HG02840 (cell line): ENCODE results near the gene ZNF532.

Experiments
- ATAC-seq: cut with Tn5 transposase; IDR thresholded peaks from one replicate; pipeline ENCODE4 v1.9.1; 2021; ENCODE audit warnings: mild to moderate bottlenecking, moderate library complexity, moderate number of reproducible peaks; ENCODE audit not compliant: unreplicated experiment, low FRiP score

Gene ZNF532

GRCh38 chr18:58934356-58934755 is 69.7 kb downstream of the ZNF532 start:
- ATAC-seq: no peak

- ATAC-seq: no peak
These were observed 70.4 kb downstream of the ZNF532 start for GRCh38 chr18:58934933-58935577.

GRCh38 chr18:58937071-58937886 is 72.6 kb downstream of the ZNF532 start:
- ATAC-seq: no peak

GRCh38 chr18:58937887-58938267 is 73.2 kb downstream of the ZNF532 start:
- ATAC-seq: no peak

GRCh38 chr18:58941426-58942099 is 76.9 kb downstream of the ZNF532 start:
- ATAC-seq: no peak

GRCh38 chr18:58943896-58944295 is 79.2 kb downstream of the ZNF532 start:
- no peak for ATAC-seq

GRCh38 chr18:58947136-58947732 is 82.6 kb downstream of the ZNF532 start:
- ATAC-seq: no peak

- no peak for ATAC-seq
These were observed 84.4 kb downstream of the ZNF532 start for GRCh38 chr18:58949031-58949430.

GRCh38 chr18:58951986-58952702 is 87.5 kb downstream of the ZNF532 start:
- no peak for ATAC-seq

GRCh38 chr18:58952858-58953257 is 88.2 kb downstream of the ZNF532 start:
- no peak for ATAC-seq

- no peak for ATAC-seq
These were observed 89.0 kb downstream of the ZNF532 start for GRCh38 chr18:58953627-58954026.

GRCh38 chr18:58955001-58955400 is 90.3 kb downstream of the ZNF532 start:
- ATAC-seq: no peak

GRCh38 chr18:58955738-58956137 is 91.1 kb downstream of the ZNF532 start:
- no peak for ATAC-seq

- no peak for ATAC-seq
These were observed 94.0 kb downstream of the ZNF532 start for GRCh38 chr18:58958628-58959027.

GRCh38 chr18:58960508-58960907 is 95.8 kb downstream of the ZNF532 start:
- ATAC-seq: no peak

GRCh38 chr18:58960946-58961722 is 96.5 kb downstream of the ZNF532 start:
- no peak for ATAC-seq

GRCh38 chr18:58962336-58962735 is 97.7 kb downstream of the ZNF532 start:
- ATAC-seq: no peak

- no peak for ATAC-seq
These were observed 100.8 kb downstream of the ZNF532 start for GRCh38 chr18:58965291-58966004.
